Keratinocyte (primary cell): ENCODE data around the gene TTC33. TPM values are rescaled to one million over a fixed set of nuclear protein-coding genes. Genes with fewer than 3 reads are reported as not detected.

Experiments
- DNase-seq: peaks from one replicate; pipeline ENCODE4 v3.0.0-alpha.2; 2011; ENCODE audit warnings: low read depth, missing footprints, low spot score
- FAIRE-seq: peaks from 2 replicates; lab custom pipeline; 2011; peaks lifted over from hg19 to GRCh38; lab: Jason Lieb, UNC
- H2AFZ ChIP-seq: 2 replicates; pipeline ENCODE4 v1.6.0; 2012; ENCODE audit warnings: low read length, control low read depth, inconsistent platforms; ENCODE audit not compliant: control insufficient read depth
- H3K27ac ChIP-seq: 2 replicates; pipeline ENCODE4 v1.5.1; 2011; ENCODE audit warnings: low read length; ENCODE audit not compliant: control insufficient read depth, insufficient read depth
- H3K27me3 ChIP-seq: 3 replicates; pipeline ENCODE4 v1.6.0; 2011; ENCODE audit warnings: low read length; ENCODE audit not compliant: control insufficient read depth, insufficient read depth; ENCODE audit errors: extremely low read depth
- H3K36me3 ChIP-seq, 2 experiments: 2 replicates in 1 of 2; 3 replicates in 1 of 2; pipeline ENCODE4 v1.5.1; 2011; ENCODE audit warnings: low read length in 2 of 2, mild to moderate bottlenecking in 1 of 2; ENCODE audit not compliant: control insufficient read depth in 2 of 2, insufficient read depth in 2 of 2; ENCODE audit errors: extremely low read depth in 1 of 2
- H3K4me1 ChIP-seq: 3 replicates; pipeline ENCODE4 v1.5.1; 2011; ENCODE audit warnings: low read length; ENCODE audit not compliant: control insufficient read depth, insufficient read depth; ENCODE audit errors: extremely low read depth
- H3K4me2 ChIP-seq: 3 replicates; pipeline ENCODE4 v1.6.0; 2011; ENCODE audit warnings: low read depth, low read length; ENCODE audit not compliant: control insufficient read depth, insufficient read depth; ENCODE audit errors: extremely low read depth
- H3K4me3 ChIP-seq, 3 experiments: fragments of 200-600 bp in 1 of 3; sonication (generic) in 1 of 3; 2 replicates in 2 of 3; 3 replicates in 1 of 3; pipeline ENCODE4 v1.5.1; 2011 to 2016; ENCODE audit warnings: low read length in 3 of 3, mild to moderate bottlenecking in 3 of 3, control low read depth in 2 of 3, inconsistent platforms in 1 of 3, low read depth in 1 of 3, mixed read lengths in 1 of 3, mixed run types in 1 of 3, moderate library complexity in 1 of 3; ENCODE audit not compliant: control insufficient read depth in 2 of 3, insufficient read depth in 2 of 3; ENCODE audit errors: extremely low read depth in 1 of 3
- H3K79me2 ChIP-seq: 2 replicates; pipeline ENCODE4 v1.6.0; 2012; ENCODE audit warnings: low read length; ENCODE audit not compliant: control insufficient read depth, insufficient read depth
- H3K9ac ChIP-seq: 3 replicates; pipeline ENCODE4 v1.6.0; 2011; ENCODE audit warnings: low read length; ENCODE audit not compliant: control insufficient read depth, insufficient read depth; ENCODE audit errors: extremely low read depth
- H3K9me1 ChIP-seq: 3 replicates; pipeline ENCODE4 v1.6.0; 2011; ENCODE audit warnings: low read length; ENCODE audit not compliant: control insufficient read depth, insufficient read depth; ENCODE audit errors: extremely low read depth
- H3K9me3 ChIP-seq: 2 replicates; pipeline ENCODE4 v1.5.1; 2012; ENCODE audit warnings: low read depth, low read length; ENCODE audit not compliant: control insufficient read depth
- H4K20me1 ChIP-seq: 3 replicates; pipeline ENCODE4 v1.6.0; 2011; ENCODE audit warnings: low read length; ENCODE audit not compliant: control insufficient read depth, insufficient read depth; ENCODE audit errors: extremely low read depth
- CTCF ChIP-seq, 3 experiments: IDR thresholded peaks in 1 of 3; conservative IDR thresholded peaks in 1 of 3; optimal IDR thresholded peaks in 1 of 3; 2 replicates in 2 of 3; 3 replicates in 1 of 3; pipeline versions ENCODE3 to v1.5.1; 2011; ENCODE audit warnings: low read length in 3 of 3, mild to moderate bottlenecking in 3 of 3, moderate library complexity in 2 of 3, control low read depth in 1 of 3, inconsistent platforms in 1 of 3; ENCODE audit not compliant: insufficient read depth in 2 of 3; ENCODE audit errors: extremely low read depth in 1 of 3
- EZH2 ChIP-seq: IDR thresholded peaks from one replicate; pipeline ENCODE4 v1.6.1; 2012; ENCODE audit warnings: inconsistent platforms, mild to moderate bottlenecking, low read length, moderate library complexity
- dilution Hi-C: fragments of 300-500 bp; cut with MboI; formaldehyde crosslinking; loops from one replicate; pipeline ENCODE4 v1.7.0; 2020; ENCODE audit warnings: low sequenced_read_pairs; ENCODE audit not compliant: extremely low pct_ligation_motif_present
- polyA plus RNA-seq, 5 experiments: library from polyadenylated mRNA; depleted of rRNA in 3 of 5; stranded (reverse) in 3 of 5; stranded (forward) in 1 of 5; unstranded in 1 of 5; fragments of >200 nt; gene quantifications; 1 replicate in 1 of 5; 2 replicates in 3 of 5; 3 replicates in 1 of 5; pipeline versions ENCODE4 v1.2.1 to v1.2.3, GENCODE V29; 2011 to 2012; ENCODE audit warnings: missing spikeins in 2 of 5, low read depth in 1 of 5, low replicate concordance in 1 of 5

Gene TTC33
- polyA plus RNA-seq, 1 donor (not counting 4 experiments of a cell fraction or from before 2014, with no cell fraction given): 7.1 TPM

DNA sequence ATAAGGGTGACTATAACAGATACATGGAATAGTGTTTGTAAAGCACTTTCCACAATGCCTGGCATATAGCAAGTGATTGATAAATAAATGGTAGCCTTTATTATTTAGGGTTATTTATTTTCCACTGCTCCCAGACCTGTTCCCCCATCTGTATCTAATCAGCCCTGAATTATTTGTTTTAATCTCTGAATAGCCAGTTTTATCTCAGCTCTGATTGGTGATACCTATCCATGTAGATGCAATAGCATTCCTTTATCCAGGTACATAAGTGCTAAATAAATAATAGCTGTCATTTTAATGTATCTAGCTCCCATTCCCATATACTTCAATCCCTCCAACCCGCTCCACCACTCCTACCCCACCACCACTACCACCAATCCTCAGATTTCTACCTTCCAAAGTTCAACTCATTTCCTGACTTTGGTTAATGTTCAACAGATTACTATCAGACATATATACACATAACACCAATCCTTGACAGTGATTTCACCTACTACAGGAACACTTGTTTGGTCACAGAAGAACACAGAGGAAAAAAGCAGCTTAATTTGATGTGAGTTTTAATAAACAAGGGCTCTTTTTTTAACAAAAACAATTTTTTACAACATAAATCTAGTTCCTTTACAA, 28.4 kb upstream of the TTC33 start:
- H3K9ac ChIP-seq: no peak overlapping the region
- dilution Hi-C loops: no loop called here
- peaks cover 4% of the 10 kb centered on the region for H3K9me1 ChIP-seq
- H3K4me2 ChIP-seq: no peak overlapping the region
- DNase-seq: no peak
- no peaks in the 10 kb centered on the region for H3K9me3 ChIP-seq
- H3K4me1 ChIP-seq: peaks cover 3% of the 10 kb centered on the region
- H3K4me3 ChIP-seq: no peak overlapping the region
- no peak overlapping the region for H2AFZ ChIP-seq
- H3K27ac ChIP-seq: no peak overlapping the region
- H3K36me3 ChIP-seq: no peaks in the 10 kb centered on the region
- peaks cover 97% of the 10 kb centered on the region for H3K79me2 ChIP-seq
- no peak for TF ChIP-seq CTCF (optimal IDR thresholded peaks at IDR 0.05 in 1 of 3, IDR thresholded peaks at IDR 0.05 in 1 of 3, conservative IDR thresholded peaks at IDR 0.05 in 1 of 3; ENCODE audit: extremely low read depth in 1 of 3, insufficient read depth in 2 of 3, low read length in 3 of 3)
- no peak for TF ChIP-seq EZH2
- no peak for FAIRE-seq
- no peaks in the 10 kb centered on the region for H3K27me3 ChIP-seq
- peaks cover 3% of the 10 kb centered on the region for H4K20me1 ChIP-seq

GRCh38 chr5:40781843-40782409, 26.2 kb upstream of the TTC33 start:
- H4K20me1 ChIP-seq: peaks cover 3% of the 10 kb centered on the region
- DNase-seq: no peak
- H3K36me3 ChIP-seq: no peaks in the 10 kb centered on the region
- H3K9me3 ChIP-seq: no peaks in the 10 kb centered on the region
- H3K4me1 ChIP-seq: peaks cover 3% of the 10 kb centered on the region
- no peak overlapping the region for H3K9ac ChIP-seq
- no peak for FAIRE-seq
- peaks cover 90% of the 10 kb centered on the region for H3K79me2 ChIP-seq
- dilution Hi-C loops: no loop called here
- H3K9me1 ChIP-seq: peaks cover 4% of the 10 kb centered on the region
- no peaks in the 10 kb centered on the region for H3K27me3 ChIP-seq
- H3K4me3 ChIP-seq: no peak overlapping the region
- TF ChIP-seq CTCF (optimal IDR thresholded peaks at IDR 0.05 in 1 of 3, IDR thresholded peaks at IDR 0.05 in 1 of 3, conservative IDR thresholded peaks at IDR 0.05 in 1 of 3; ENCODE audit: extremely low read depth in 1 of 3, insufficient read depth in 2 of 3, low read length in 3 of 3): no peak
- TF ChIP-seq EZH2: no peak
- no peak overlapping the region for H3K27ac ChIP-seq
- H3K4me2 ChIP-seq: no peak overlapping the region
- H2AFZ ChIP-seq: no peak overlapping the region
